ENCODE results near the gene ZFP92.

Gene ZFP92

GRCh38 chrX:153408221-153408721 lies 3.0 kb upstream of the ZFP92 start:
- TF ChIP-seq, protein P1, sequence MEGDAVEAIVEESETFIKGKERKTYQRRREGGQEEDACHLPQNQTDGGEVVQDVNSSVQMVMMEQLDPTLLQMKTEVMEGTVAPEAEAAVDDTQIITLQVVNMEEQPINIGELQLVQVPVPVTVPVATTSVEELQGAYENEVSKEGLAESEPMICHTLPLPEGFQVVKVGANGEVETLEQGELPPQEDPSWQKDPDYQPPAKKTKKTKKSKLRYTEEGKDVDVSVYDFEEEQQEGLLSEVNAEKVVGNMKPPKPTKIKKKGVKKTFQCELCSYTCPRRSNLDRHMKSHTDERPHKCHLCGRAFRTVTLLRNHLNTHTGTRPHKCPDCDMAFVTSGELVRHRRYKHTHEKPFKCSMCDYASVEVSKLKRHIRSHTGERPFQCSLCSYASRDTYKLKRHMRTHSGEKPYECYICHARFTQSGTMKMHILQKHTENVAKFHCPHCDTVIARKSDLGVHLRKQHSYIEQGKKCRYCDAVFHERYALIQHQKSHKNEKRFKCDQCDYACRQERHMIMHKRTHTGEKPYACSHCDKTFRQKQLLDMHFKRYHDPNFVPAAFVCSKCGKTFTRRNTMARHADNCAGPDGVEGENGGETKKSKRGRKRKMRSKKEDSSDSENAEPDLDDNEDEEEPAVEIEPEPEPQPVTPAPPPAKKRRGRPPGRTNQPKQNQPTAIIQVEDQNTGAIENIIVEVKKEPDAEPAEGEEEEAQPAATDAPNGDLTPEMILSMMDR (IDR thresholded peaks at IDR 0.05) = no peak

DNA sequence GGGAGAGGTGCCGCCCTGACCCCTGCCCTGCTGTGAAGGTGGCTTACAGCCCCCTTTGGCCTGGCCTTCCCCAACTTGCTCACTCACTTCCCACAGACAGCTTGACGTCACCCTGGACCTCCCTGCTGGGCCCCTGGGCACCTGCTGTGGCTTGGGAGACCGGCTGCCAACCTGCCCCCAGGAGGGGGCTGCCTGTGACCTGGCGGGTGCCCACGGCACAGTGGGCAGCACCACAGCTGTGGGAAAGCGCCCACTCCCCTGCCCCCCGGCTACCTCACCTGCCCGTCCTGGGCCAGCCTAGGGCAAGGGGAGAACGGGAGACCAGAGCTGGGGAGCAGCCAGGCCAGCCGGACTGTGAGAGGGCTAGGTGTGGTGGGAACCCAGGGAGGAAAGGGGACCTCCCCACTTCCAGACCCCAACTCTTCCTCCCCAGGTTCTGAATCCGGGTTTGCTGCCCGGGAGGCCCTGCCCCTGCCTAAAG lies 2.4 kb upstream of the ZFP92 start:
- TF ChIP-seq, protein P1 (IDR thresholded peaks at IDR 0.05) = no peak

DNA sequence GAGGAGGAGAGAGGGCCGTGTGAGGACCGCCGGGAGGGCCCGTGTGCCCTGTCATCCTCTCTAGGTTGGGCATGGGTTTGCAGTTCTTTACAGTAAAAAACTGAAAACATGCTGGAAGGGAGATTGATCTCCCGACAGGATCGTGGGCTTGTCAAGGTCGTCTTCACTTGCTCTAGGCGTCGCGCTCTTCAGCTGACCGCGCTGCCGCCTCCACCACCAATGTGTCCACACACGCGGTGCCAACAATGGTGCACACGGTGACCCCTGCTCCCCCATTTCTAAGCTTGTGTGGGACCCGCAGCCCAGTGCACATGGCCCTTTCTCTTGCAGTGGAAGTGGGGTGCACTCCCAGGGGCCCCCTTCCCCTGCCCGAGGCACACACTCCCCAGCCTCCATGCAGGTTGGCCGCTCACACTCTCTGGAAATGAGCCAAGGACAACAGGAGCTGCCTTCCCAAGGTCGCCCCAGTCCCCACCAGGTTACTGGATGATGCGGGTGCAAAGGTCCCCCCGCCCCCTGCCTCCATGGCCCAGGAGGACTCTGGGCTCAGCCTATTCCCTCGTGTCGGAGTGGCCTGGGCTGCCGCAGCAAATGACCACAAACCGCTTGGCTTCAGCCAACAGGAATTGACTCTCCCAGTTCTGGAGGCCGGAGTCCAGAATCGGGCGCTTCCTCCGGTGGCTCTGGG lies 1.7 kb upstream of the ZFP92 start:
- TF ChIP-seq, protein P1 (IDR thresholded peaks at IDR 0.05) = no peak

DNA sequence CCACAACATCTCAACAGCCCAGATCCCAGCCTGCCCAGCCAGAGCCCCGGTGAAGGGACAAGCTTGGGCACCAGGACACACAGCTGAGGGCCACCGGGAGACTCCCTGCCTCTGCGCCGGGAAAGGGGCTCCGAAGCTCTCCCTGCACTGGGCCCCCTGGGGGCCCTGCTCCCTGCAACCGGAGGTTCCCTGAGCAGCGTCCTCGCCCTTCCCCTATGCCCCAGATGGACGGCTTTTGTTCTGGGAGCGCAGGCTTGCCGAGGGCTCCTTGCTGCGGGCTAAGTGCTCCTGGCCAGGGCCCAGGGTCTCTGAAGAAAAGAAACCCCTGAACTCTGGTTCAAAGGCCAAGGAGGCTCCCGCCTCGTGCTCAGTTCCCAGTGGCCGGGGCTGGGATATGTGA lies 899 bp upstream of the ZFP92 start:
- TF ChIP-seq, protein P1 (IDR thresholded peaks at IDR 0.05) = no peak

DNA sequence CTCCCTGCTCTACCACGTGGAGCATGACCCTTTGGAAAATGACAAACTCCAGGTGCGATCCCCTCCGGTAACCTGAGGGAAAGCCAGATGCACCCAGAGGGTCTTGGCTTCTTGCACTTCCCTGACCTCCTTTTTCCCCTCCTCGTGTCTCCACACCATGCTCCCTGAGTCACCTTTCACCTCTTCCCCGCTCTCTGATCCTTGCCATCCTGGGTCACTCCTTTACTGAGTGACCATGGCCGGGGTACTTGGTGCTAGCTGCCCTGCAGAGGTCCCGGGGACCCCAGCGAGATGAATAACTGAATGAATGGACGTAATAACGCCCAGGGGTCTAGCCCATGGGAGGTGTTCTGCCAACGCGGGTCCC lies 401 bp upstream of the ZFP92 start:
- TF ChIP-seq, protein P1 (IDR thresholded peaks at IDR 0.05) = no peak

GRCh38 chrX:153411988-153412574 lies 809 bp downstream of the ZFP92 start:
- TF ChIP-seq, protein P1 (IDR thresholded peaks at IDR 0.05) = no peak

GRCh38 chrX:153412746-153413720 lies 1.8 kb downstream of the ZFP92 start:
- TF ChIP-seq, protein P1 (IDR thresholded peaks at IDR 0.05) = no peak

Measured in LNCAP (cell line).